Left lung (tissue), 10 donors: ENCODE data around the gene AK5. TPM values are rescaled to one million over a fixed set of nuclear protein-coding genes. Genes with fewer than 3 reads are reported as not detected.
A peak's percentile ranks its signal among the peaks of the same experiment; 100 is the strongest.

Source experiments
- ATAC-seq: fragments of 200-7000 bp; cut with Tn5 transposase; one replicate; pipeline ENCODE4 v1.9.1; 2020; ENCODE audit warnings: moderate library complexity
- DNase-seq, 4 donors: peaks; one replicate each; pipeline ENCODE4 v3.0.0-alpha.2; 2013 to 2020
- H3K27ac ChIP-seq, 2 donors: fragments of 200-600 bp; sonication (generic) in 1 of 2; one replicate each; pipeline versions ENCODE4 v1.5.0 to v1.8.0; 2020 to 2021
- H3K27me3 ChIP-seq, 2 donors: fragments of 200-600 bp; sonication (generic) in 1 of 2; one replicate each; pipeline versions ENCODE4 v1.5.0 to v1.8.0; 2020 to 2021
- H3K36me3 ChIP-seq, 2 donors: fragments of 200-600 bp; sonication (generic) in 1 of 2; one replicate each; pipeline versions ENCODE4 v1.5.0 to v1.8.0; 2020 to 2021
- H3K4me1 ChIP-seq, 2 donors: fragments of 200-600 bp; one replicate each; pipeline ENCODE4 v1.8.0; 2021
- H3K4me3 ChIP-seq, 2 donors: fragments of 200-600 bp; sonication (generic) in 1 of 2; one replicate each; pipeline versions ENCODE4 v1.5.0 to v1.8.0; 2020 to 2021; ENCODE audit warnings: mild to moderate bottlenecking in 1 of 2
- H3K9me3 ChIP-seq, 2 donors: fragments of 200-600 bp; sonication (generic) in 1 of 2; one replicate each; pipeline versions ENCODE4 v1.5.0 to v1.8.0; 2020 to 2021
- CTCF ChIP-seq, 2 donors: fragments of 200-600 bp; sonication (generic) in 1 of 2; IDR thresholded peaks; one replicate each; pipeline versions ENCODE4 v1.5.0 to v1.8.0; 2021; ENCODE audit warnings: antibody characterized with exemption in 2 of 2
- intact Hi-C, 2 donors: fragments of 100-400 bp; cut with DNase I; formaldehyde crosslinking; loops; one replicate each; pipeline versions ENCODE4 v1.11.2 to v1.14.2; 2022
- polyA plus RNA-seq, 6 donors: library from polyadenylated mRNA; unstranded; fragments of 120-200 nt; gene quantifications; one replicate each; pipeline ENCODE4 v1.2.1, GENCODE V29; 2013; ENCODE audit not compliant: insufficient read length in 6 of 6
- total RNA-seq, 2 donors: library from RNA; stranded (reverse); fragmentation: NEBNext Ultra II Directional; extraction: Animal tissue kit (Norgen Biotek cat#: 25700); gene quantifications; one replicate each; pipeline ENCODE4 v1.2.1, GENCODE V29; 2021
- donor health status: DM: no; HTN: yes; CAD: no.
- donor health status: DM: no; HTN: no; CAD: no.

AK5 gene
- total and polyA plus RNA-seq, 8 donors = 0.29 to 1.4 (median 0.80) TPM

DNA sequence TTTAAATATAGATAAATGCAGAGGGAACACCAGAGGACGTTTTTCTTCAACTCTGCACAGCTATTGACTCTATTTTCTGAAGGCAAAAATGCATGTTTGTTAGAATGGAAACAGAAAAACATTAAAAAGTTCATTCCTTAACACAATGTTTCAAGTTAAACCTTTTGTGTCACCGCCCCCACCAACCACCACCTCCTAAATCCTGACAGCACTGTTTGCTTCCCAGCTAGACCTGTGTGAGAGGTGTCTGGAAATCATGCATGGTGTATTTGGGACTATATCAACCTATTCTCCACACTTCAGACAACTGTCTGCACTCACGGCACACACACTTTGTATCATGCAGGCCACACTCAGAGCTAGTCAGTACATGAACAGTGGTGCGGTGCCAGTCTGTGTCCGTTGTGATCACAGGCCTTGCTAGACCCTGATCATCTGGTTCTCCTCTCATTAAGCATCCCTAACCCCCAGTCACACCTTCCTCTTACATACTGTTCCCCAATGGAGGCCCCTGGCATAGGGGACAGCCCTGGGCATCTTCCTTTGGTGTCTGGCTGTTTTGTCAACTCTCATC, 276.9 kb downstream of the AK5 start:
- no peak for TF ChIP-seq CTCF (IDR thresholded peaks at IDR 0.05)
- no peaks in the 10 kb centered on the region for H3K36me3 ChIP-seq
- H3K27ac ChIP-seq = no peak overlapping the region
- H3K27me3 ChIP-seq = no peaks in the 10 kb centered on the region
- H3K9me3 ChIP-seq = no peaks in the 10 kb centered on the region
- ATAC-seq (no peak), DNase-seq (no peak)
- no peak overlapping the region for H3K4me3 ChIP-seq
- intact Hi-C loops = no loop called here
- H3K4me1 ChIP-seq = peaks cover 0 to 6% of the 10 kb centered on the region in 2 donors

- no peaks in the 10 kb centered on the region for H3K27me3 ChIP-seq
- no peak for TF ChIP-seq CTCF (IDR thresholded peaks at IDR 0.05)
- H3K4me3 ChIP-seq = no peak overlapping the region
- DNase-seq (no peak), ATAC-seq (no peak)
- H3K36me3 ChIP-seq = peaks cover 0 to 17% of the 10 kb centered on the region in 2 donors
- peaks cover 0 to 6% of the 10 kb centered on the region in 2 donors for H3K4me1 ChIP-seq
- intact Hi-C loops = no loop called here
- H3K27ac ChIP-seq = no peak overlapping the region
- no peaks in the 10 kb centered on the region for H3K9me3 ChIP-seq
Measured at GRCh38 chr1:77560741-77561140, 278.9 kb downstream of the AK5 start.

GRCh38 chr1:77562596-77563150, 280.9 kb downstream of the AK5 start:
- peaks cover 0 to 36% of the 10 kb centered on the region in 2 donors for H3K36me3 ChIP-seq
- no peak overlapping the region for H3K4me3 ChIP-seq
- H3K9me3 ChIP-seq = no peaks in the 10 kb centered on the region
- H3K27me3 ChIP-seq = no peaks in the 10 kb centered on the region
- intact Hi-C loops = no loop called here
- H3K27ac ChIP-seq = no peak overlapping the region
- DNase-seq = no peak
- H3K4me1 ChIP-seq = no peaks in the 10 kb centered on the region
- no peak for ATAC-seq
- no peak for TF ChIP-seq CTCF (IDR thresholded peaks at IDR 0.05)

DNA sequence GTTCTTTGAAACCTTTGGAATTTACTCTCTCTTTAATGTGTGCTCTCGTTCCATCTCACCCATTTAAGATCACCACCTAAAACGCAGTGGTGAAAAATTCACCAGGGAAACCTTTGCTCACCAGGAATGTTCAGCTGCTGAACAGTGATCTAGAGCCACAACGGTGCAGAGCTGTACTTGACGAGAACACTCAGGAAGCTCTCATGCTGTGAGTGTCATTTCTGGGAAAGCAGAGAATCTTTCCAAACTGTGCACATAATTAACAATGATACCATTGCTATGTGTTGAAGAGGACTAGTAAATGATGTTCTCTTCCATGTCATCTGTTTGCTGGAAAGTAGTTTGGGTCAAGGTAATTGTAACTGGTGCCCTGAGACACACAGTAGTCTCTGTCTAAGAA, 283.5 kb downstream of the AK5 start:
- Histone ChIP-seq H3K4me3 (no peak overlapping the region), H3K27me3 (no peaks in the 10 kb centered on the region), H3K9me3 (no peaks in the 10 kb centered on the region), H3K36me3 (peaks cover 0 to 49% of the 10 kb centered on the region in 2 donors), H3K27ac (no peak overlapping the region), H3K4me1 (no peaks in the 10 kb centered on the region)
- DNase-seq (no peak), ATAC-seq (peak; percentile 38)
- intact Hi-C loops = no loop called here
- no peak for TF ChIP-seq CTCF (IDR thresholded peaks at IDR 0.05)

GRCh38 chr1:77571642-77572041, 289.8 kb downstream of the AK5 start:
- TF ChIP-seq CTCF (IDR thresholded peaks at IDR 0.05) = no peak
- Histone ChIP-seq H3K4me3 (no peak overlapping the region), H3K4me1 (no peaks in the 10 kb centered on the region), H3K27me3 (no peaks in the 10 kb centered on the region), H3K9me3 (no peaks in the 10 kb centered on the region), H3K27ac (no peak overlapping the region), H3K36me3 (peaks cover 0 to 72% of the 10 kb centered on the region in 2 donors)
- no peak for ATAC-seq
- intact Hi-C loops = no loop called here
- DNase-seq = no peak
